ENCODE results near the gene CBX6. TPM values are rescaled to one million over a fixed set of nuclear protein-coding genes. Genes with fewer than 3 reads are reported as not detected.

CBX6 gene
- total RNA-seq, 1 donor from 2014 or later, result 32.9 TPM

- Histone ChIP-seq H3K4me3 (no peak overlapping the region), H3K27ac (replicated peaks) (no peak overlapping the region), H3K27me3 (ENCODE audit: low read depth) (peaks cover 44% of the 10 kb centered on the region), H3K36me3 (no peaks in the 10 kb centered on the region), H3K9me3 (replicated peaks) (no peaks in the 10 kb centered on the region), H3K4me1 (peaks cover 24% of the 10 kb centered on the region)
- DNase-seq, result no peak
- TF ChIP-seq, protein P1, sequence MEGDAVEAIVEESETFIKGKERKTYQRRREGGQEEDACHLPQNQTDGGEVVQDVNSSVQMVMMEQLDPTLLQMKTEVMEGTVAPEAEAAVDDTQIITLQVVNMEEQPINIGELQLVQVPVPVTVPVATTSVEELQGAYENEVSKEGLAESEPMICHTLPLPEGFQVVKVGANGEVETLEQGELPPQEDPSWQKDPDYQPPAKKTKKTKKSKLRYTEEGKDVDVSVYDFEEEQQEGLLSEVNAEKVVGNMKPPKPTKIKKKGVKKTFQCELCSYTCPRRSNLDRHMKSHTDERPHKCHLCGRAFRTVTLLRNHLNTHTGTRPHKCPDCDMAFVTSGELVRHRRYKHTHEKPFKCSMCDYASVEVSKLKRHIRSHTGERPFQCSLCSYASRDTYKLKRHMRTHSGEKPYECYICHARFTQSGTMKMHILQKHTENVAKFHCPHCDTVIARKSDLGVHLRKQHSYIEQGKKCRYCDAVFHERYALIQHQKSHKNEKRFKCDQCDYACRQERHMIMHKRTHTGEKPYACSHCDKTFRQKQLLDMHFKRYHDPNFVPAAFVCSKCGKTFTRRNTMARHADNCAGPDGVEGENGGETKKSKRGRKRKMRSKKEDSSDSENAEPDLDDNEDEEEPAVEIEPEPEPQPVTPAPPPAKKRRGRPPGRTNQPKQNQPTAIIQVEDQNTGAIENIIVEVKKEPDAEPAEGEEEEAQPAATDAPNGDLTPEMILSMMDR (IDR thresholded peaks at IDR 0.05; ENCODE audit: borderline replicate concordance), result no peak
- intact Hi-C loops (cut with micrococcal nuclease), result no loop called here
These were observed 30.8 kb downstream of the CBX6 start for GRCh38 chr22:38841211-38841610.

DNA sequence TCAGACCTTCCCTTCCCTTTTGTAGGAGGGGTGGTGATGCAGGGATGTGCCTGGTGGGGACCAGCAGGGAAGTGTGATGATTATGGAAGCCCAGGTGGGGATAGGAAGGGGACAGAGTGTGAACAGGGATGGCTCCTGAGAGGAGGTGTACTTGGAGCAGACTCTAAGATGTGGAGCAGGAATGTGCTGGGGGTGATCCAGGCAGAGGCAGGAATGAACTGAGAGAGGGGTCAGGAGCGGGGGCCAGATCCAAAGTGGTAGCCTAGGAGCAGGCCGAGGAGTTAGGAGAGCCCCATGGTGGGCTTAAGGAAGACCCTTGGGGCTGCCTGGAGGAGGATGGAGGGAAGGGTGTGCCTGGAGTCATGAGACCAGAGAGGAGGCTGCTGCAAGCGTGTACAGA is 31.9 kb downstream of the CBX6 start:
- no peaks in the 10 kb centered on the region for H3K36me3 ChIP-seq
- no peaks in the 10 kb centered on the region for H3K9me3 ChIP-seq (replicated peaks)
- H3K27ac ChIP-seq (replicated peaks), result no peak overlapping the region
- H3K27me3 ChIP-seq (ENCODE audit: low read depth), result peaks cover 44% of the 10 kb centered on the region
- H3K4me1 ChIP-seq, result peaks cover 24% of the 10 kb centered on the region
- H3K4me3 ChIP-seq, result no peak overlapping the region
- intact Hi-C loops (cut with micrococcal nuclease), result no loop called here
- TF ChIP-seq, protein P1 (IDR thresholded peaks at IDR 0.05; ENCODE audit: borderline replicate concordance), result no peak
- no peak for DNase-seq

- Histone ChIP-seq H3K9me3 (replicated peaks) (no peaks in the 10 kb centered on the region), H3K27me3 (ENCODE audit: low read depth) (peaks cover 44% of the 10 kb centered on the region), H3K4me3 (no peak overlapping the region), H3K27ac (replicated peaks) (no peak overlapping the region), H3K36me3 (no peaks in the 10 kb centered on the region), H3K4me1 (peaks cover 24% of the 10 kb centered on the region)
- intact Hi-C loops (cut with micrococcal nuclease), result no loop called here
- no peak for DNase-seq
- TF ChIP-seq, protein P1 (IDR thresholded peaks at IDR 0.05; ENCODE audit: borderline replicate concordance), result no peak
These were observed 32.3 kb downstream of the CBX6 start for GRCh38 chr22:38839686-38840085.

DNA sequence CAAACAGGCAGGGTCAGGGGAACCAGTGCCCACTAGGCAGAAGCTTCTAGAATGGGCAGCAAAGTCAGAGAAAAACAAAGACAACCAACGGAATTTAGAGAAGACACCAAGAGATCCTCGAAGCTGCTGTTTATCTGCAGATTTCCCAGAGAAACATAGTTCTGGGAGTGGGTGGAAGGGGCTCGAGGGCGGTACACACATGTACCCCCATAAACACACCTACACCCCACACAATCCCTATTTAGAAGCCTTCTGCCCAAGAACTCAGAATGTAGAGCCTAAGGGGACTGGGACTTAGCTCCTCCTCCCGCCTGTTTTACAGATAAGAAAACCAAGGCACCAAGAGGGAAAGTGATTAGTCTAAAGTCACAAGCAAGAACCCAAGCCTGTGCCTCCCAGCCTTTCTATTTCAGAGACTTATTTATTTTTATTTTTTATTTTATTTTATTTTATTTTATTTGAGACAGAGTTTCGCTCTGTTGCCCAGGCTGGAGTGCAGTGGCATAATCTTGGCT is 34.5 kb downstream of the CBX6 start:
- DNase-seq, result no peak
- H3K4me1 ChIP-seq, result peaks cover 12% of the 10 kb centered on the region
- H3K27me3 ChIP-seq (ENCODE audit: low read depth), result peaks cover 30% of the 10 kb centered on the region
- no peak overlapping the region for H3K4me3 ChIP-seq
- TF ChIP-seq, protein P1 (IDR thresholded peaks at IDR 0.05; ENCODE audit: borderline replicate concordance), result no peak
- H3K9me3 ChIP-seq (replicated peaks), result no peaks in the 10 kb centered on the region
- H3K36me3 ChIP-seq, result no peaks in the 10 kb centered on the region
- intact Hi-C loops (cut with micrococcal nuclease), result no loop called here
- no peak overlapping the region for H3K27ac ChIP-seq (replicated peaks)

GRCh38 chr22:38835888-38836301 is 36.1 kb downstream of the CBX6 start:
- no peak for DNase-seq
- no peaks in the 10 kb centered on the region for H3K4me1 ChIP-seq
- peaks cover 15% of the 10 kb centered on the region for H3K27me3 ChIP-seq (ENCODE audit: low read depth)
- no peak overlapping the region for H3K27ac ChIP-seq (replicated peaks)
- H3K9me3 ChIP-seq (replicated peaks), result no peaks in the 10 kb centered on the region
- no peaks in the 10 kb centered on the region for H3K36me3 ChIP-seq
- intact Hi-C loops (cut with micrococcal nuclease), result no loop called here
- TF ChIP-seq, protein P1 (IDR thresholded peaks at IDR 0.05; ENCODE audit: borderline replicate concordance), result no peak
- H3K4me3 ChIP-seq, result no peak overlapping the region
